HFF-Myc (cell line): ENCODE results near the gene SPRR4.

ENCODE experiments used
- DNase-seq: peaks from one replicate; pipeline ENCODE4 v3.0.0-alpha.2; 2011; ENCODE audit warnings: low read depth; ENCODE audit errors: extremely low read depth
- H3K4me3 ChIP-seq: replicated peaks from 2 replicates; pipeline ENCODE4 v1.5.1; 2011; ENCODE audit warnings: low read depth, mild to moderate bottlenecking, control low read depth, low read length
- TF ChIP-seq, protein P1 (sequence below): IDR thresholded peaks from 2 replicates; pipeline ENCODE4 v1.5.1; 2012; ENCODE audit warnings: mild to moderate bottlenecking, low read depth, low read length, control low read depth; ENCODE audit errors: missing control alignments

Gene SPRR4

GRCh38 chr1:152962876-152963415 is 7.5 kb upstream of the SPRR4 start:
- TF ChIP-seq, protein P1, sequence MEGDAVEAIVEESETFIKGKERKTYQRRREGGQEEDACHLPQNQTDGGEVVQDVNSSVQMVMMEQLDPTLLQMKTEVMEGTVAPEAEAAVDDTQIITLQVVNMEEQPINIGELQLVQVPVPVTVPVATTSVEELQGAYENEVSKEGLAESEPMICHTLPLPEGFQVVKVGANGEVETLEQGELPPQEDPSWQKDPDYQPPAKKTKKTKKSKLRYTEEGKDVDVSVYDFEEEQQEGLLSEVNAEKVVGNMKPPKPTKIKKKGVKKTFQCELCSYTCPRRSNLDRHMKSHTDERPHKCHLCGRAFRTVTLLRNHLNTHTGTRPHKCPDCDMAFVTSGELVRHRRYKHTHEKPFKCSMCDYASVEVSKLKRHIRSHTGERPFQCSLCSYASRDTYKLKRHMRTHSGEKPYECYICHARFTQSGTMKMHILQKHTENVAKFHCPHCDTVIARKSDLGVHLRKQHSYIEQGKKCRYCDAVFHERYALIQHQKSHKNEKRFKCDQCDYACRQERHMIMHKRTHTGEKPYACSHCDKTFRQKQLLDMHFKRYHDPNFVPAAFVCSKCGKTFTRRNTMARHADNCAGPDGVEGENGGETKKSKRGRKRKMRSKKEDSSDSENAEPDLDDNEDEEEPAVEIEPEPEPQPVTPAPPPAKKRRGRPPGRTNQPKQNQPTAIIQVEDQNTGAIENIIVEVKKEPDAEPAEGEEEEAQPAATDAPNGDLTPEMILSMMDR: no peak
- no peak for DNase-seq
- no peak overlapping the region for H3K4me3 ChIP-seq

GRCh38 chr1:152964536-152964935 is 5.9 kb upstream of the SPRR4 start:
- TF ChIP-seq, protein P1: no peak
- H3K4me3 ChIP-seq: no peak overlapping the region
- DNase-seq: no peak

DNA sequence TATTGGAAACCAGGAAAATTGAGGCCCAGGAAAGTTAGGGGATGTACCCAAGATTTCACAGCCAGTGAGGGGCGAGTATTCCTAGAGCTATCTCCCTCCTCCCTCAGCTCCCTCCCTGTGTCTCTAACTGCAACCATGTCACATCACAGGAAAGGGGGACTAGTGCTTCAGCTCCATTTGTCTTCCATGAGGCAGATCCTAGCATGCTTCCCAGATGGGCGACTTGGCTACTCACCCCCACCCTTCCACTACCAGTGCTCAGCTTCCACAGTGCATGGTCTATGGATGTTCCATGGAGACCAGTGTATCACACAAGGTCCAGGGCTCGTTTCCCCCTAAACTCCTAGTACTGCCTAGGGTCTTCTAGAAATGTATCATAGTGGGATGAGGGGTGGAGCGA is 4.6 kb upstream of the SPRR4 start:
- no peak overlapping the region for H3K4me3 ChIP-seq
- TF ChIP-seq, protein P1: no peak
- DNase-seq: no peak

DNA sequence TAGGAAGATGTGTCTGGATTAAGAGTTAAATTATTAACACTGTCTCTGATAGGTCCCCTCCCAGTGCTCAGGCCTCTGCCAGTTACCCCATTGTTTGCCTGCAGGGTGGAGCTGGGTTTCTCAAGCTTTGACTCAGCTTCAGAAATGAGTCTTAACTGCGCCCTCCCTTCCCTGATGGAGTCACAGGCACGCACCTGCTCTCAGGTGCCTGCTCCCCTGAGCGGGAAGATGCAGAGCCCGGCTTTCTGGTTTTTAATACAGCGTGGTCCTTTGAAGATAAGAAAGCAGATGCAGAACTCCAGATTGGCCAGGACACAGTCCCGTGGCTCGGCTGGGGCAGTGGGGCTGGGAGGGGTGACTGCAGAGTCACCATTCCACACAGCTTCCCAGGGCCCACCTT is 3.2 kb upstream of the SPRR4 start:
- no peak for DNase-seq
- TF ChIP-seq, protein P1: no peak

DNA sequence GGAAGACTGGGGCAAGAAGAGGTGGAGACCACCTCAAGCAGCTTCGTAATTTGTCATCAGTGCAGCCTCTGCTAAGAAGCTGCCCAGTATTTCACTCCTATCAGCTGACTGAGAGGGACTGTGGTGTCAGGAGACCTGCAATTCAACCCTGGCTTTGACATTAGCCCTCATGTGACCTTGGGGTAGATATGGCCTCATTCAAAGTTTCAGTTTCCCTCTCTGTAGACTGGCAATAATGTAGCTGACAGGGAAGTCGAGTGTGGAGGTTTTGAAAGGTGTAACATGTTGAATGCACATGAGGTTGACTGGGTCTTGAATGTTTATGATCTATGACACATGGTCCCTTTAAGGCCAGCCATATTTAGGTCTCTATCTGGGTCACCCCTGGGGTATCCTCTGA is 2.2 kb upstream of the SPRR4 start:
- no peak for DNase-seq
- TF ChIP-seq, protein P1: no peak

More for the DNA sequence above, 3.2 kb upstream of the SPRR4 start:
- no peak overlapping the region for H3K4me3 ChIP-seq

DNA sequence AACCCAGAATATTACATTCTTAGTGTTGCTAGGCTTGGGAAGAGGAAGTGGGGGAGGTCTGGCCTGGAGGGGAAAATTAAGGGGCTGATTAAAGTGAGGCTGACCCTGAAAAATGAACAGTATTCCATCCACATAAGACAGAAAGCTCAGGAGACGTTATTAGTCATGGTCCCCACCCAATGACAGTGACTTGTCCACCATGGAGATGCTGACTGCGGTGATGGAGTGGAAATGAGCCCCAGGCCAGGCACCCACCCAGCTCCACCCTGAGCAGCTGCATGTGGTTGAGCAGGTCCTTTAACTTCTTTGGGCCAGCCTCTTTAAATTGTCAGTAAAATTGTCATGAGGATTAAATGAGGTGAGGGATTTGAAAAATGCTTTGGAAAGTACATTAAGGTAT is 1.4 kb upstream of the SPRR4 start:
- DNase-seq: no peak
- TF ChIP-seq, protein P1: no peak
- no peak overlapping the region for H3K4me3 ChIP-seq

More for the DNA sequence above, 2.2 kb upstream of the SPRR4 start:
- H3K4me3 ChIP-seq: no peak overlapping the region
